Endometrium (tissue), 2 donors: ENCODE results near the gene VEZT.
"Not testable (repeated sequence)": the region's sequence is repeated elsewhere in the genome, so short reads cannot be mapped to it uniquely, and the experiment has no call there.

Experiments used
- FAIRE-seq: peaks from 2 replicates; lab custom pipeline; 2012; peaks lifted over from hg19 to GRCh38; lab: Jason Lieb, UNC
- donor health status: control.
- donor health status: control.

VEZT gene

DNA sequence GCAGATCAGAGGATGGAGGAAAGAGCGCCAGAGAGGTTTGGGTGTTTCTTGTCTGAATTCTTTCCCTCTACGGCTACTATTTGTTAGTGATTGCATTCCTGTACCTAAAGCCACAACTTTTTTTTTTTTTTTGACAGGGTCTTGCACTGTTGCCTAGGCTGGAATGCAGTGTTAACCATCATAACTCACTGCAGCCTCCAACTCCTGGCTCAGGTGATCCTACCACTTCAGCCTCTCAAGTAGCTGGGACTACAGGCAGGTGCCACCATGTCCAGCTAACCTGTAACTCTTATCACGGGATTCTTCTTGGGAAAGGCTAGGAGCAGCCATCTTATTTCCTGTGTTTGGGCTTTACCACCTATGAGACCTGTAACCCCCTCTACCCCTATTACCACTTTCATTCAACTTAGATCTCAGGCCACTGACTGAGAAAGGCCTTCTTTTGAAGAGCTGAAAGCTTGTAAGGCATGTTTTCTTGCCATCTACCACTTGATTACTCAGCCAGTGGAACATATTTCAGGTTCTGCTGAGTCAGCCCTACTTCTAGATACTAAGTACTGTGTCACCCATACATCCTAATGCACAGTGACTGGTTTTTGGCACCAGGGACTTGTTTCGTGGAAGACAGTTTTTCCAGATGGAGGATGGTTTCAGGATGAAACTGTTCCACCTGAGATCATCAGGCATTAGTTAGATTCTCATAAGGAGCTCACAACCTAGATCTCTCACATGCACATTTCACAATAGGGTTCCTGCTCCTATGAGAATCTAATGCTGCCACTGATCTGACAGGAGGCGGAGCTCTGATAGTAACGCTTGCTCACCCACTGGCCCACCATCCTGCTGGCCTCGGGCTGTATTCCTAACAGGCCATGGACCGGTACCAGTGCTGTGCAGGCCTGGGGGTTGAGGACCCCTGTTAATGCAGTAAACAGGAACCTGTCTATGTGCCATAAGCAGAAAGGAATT, 6.9 kb downstream of the VEZT start:
- no peak for FAIRE-seq

GRCh38 chr12:95225645-95226212, 8.1 kb downstream of the VEZT start:
- FAIRE-seq: no peak

DNA sequence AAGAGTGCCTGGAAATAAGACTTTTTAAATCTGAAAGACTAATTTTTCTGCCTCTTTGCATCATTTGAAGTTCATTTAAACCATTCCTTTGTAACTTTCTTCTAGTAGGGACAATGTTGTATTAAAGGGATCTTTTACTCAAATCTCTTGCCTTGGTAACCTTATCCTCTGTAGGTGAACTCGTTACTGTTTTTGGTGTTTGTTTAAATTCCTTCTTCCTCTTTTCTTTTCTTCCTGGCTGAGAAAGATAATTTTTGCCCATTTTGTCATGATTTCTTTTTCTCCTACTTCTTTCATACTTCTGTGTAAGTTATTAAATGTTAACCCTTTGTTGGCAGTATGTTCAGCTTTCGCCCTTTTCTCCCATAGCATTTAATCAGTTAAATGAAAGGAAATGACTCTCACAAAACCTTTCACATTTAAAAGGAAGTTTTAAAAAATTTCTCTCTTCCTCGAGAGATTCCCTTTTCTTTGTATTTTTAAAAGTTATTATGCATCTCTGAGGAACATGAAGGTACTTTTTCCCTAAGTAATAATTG, 10.3 kb downstream of the VEZT start:
- FAIRE-seq: no peak

DNA sequence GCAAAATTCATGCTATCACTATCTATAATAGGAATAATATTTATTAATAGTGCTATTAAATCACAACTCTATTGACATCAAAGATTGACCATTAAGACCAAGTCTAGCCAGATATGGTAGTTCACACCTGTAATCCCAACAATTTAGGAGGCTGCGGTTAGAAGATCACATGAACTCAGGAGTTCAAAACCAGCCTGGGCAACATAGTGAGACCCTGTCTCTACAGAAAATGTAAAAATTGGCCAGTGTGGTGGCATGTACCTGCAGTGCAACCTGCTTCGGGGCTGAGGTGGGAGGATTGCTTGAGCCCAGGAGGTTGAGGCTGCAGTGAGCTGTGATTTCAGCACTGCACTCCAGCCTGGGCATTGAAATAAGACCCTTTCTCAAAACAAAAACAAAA, 11.0 kb downstream of the VEZT start:
- no peak for FAIRE-seq

- FAIRE-seq: no peak
Measured at GRCh38 chr12:95229636-95230035, 12.0 kb downstream of the VEZT start.

- no peak for FAIRE-seq
Measured at GRCh38 chr12:95230313-95230712, 12.7 kb downstream of the VEZT start.

GRCh38 chr12:95231190-95231589, 13.6 kb downstream of the VEZT start:
- no peak for FAIRE-seq

- not testable (repeated sequence) for FAIRE-seq
Measured at GRCh38 chr12:95234187-95234586, 16.6 kb downstream of the VEZT start.

DNA sequence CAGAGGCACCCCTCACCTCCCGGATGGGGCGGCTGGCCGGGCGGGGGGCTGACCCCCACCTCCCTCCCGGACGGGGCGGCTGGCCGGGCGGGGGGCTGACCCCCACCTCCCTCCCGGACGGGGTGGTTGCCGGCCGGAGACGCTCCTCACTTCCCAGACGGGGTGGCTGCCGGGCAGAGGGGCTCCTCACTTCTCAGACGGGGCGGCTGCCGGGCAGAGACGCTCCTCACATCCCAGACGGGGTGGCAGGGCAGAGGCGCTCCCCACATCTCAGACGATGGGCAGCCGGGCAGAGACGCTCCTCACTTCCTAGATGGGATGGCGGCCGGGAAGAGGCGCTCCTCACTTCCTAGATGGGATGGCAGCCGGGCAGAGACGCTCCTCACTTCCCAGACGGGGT, 18.0 kb downstream of the VEZT start:
- not testable (repeated sequence) for FAIRE-seq

GRCh38 chr12:95237315-95237714, 19.7 kb downstream of the VEZT start:
- FAIRE-seq: no peak

GRCh38 chr12:95238150-95238549, 20.5 kb downstream of the VEZT start:
- no peak for FAIRE-seq

- FAIRE-seq: no peak
Measured at GRCh38 chr12:95239216-95239615, 21.6 kb downstream of the VEZT start.

GRCh38 chr12:95239835-95240234, 22.2 kb downstream of the VEZT start:
- not testable (repeated sequence) for FAIRE-seq

- no peak for FAIRE-seq
Measured at GRCh38 chr12:95240556-95240955, 22.9 kb downstream of the VEZT start.

- FAIRE-seq: not testable (repeated sequence)
Measured at GRCh38 chr12:95241138-95241537, 23.5 kb downstream of the VEZT start.

- FAIRE-seq: peak; percentile 33
Measured at GRCh38 chr12:95241761-95242506, 24.3 kb downstream of the VEZT start.

DNA sequence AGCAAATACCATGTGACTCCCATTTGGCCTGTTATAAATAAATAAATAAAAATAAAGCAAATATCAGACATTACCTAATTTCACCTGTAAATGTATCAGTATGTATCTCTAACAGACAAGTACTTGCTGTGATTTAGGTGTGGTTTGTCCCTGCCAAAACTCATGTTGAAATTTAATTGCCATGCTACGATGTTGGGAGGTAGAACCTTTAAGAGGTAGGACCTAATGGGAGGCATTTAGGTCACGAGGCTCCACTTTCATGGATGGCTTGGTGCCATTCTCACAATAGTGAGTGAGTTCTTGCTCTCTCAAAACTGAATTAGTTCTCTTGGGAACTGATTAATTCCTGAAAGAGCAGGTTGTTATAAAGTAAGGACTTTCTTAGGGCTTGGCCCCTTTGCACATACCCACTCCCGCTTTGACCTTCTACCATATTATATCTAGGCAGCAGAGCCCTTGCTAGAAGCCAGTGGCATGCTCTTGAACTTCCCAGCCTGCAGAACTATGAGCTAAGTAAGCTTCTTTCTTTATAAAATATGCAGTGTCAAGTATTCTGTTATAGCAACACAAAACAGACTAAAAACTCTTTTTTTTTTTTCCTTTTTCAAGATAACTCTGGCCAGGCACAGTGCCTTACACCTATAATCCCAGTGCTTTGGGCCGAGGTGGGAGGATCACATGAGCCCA, 26.0 kb downstream of the VEZT start:
- FAIRE-seq: no peak

DNA sequence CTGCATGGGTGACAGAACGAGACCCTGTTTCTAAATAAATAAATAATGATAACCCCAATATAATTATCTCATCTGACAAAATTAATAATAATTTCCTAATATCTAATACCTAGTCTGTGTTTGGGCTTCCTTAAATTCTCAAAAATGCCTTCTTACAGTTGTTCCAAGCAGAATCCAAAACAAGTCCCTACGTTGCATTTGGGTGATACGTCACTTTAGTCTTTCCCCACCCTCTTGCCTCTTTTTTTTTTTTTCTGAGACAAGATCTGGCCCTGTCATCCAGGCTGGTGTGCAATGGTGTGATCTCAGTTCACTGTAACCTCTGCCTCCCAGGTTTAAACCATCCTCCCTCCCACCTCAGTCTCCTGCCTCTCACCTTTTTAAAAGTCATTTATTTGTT, 26.7 kb downstream of the VEZT start:
- FAIRE-seq: no peak

DNA sequence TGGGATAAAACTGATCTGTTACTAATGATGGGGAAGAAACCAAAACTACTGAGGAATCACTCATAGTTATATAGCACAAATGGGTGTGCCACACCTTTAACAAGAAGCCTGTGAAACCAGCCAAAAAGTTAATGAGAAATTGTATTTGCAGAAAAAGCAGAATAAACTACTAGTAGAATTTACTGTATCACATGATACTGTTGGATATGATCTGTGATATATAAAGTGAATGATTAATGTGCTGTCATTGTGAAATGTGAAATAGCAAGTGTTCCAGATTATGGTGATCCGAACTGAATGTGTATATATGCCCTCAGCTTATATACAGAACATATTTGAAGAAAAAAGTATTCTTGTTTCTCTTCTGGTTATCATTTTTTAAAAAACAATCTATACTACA, 30.5 kb downstream of the VEZT start:
- FAIRE-seq: no peak

GRCh38 chr12:95248604-95249360, 31.2 kb downstream of the VEZT start:
- peak; percentile 98 for FAIRE-seq

DNA sequence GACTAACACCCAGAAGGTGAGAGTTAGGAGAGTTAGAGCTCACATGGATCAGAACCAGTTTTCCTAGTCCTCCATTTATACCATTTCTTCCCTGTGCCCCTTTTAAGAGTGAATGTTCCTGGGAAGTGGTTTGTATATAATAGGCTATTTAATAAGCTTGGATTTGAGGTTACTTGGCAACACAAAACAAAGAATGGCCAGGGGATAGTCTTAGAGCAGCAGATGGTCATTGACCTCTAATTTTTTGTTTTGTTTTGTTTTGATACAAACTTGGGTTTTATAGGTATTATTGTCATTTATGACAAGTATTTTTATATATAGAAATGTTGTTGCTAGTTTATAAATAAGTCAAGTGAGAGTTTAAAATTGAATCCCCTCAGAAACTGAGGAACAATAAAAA, 35.8 kb downstream of the VEZT start:
- peak; percentile 68 for FAIRE-seq
